ENCODE data around the gene SERGEF. TPM values are rescaled to one million over a fixed set of nuclear protein-coding genes. Genes with fewer than 3 reads are reported as not detected.

The SERGEF gene
- total RNA-seq, 1 donor from 2014 or later: 17.6 TPM

GRCh38 chr11:17933708-17934107 is 79.1 kb downstream of the SERGEF start:
- no peak overlapping the region for H3K9ac ChIP-seq (ENCODE audit: low read length)
- H3K4me2 ChIP-seq (ENCODE audit: low read length): no peak overlapping the region
- no peaks in the 10 kb centered on the region for H3K9me3 ChIP-seq (ENCODE audit: insufficient read depth, low read depth, low read length)
- no peak overlapping the region for H2AFZ ChIP-seq (ENCODE audit: low read depth, low read length)
- H3K27ac Mint-ChIP-seq (ENCODE audit: unreplicated experiment): no peak overlapping the region
- no peaks in the 10 kb centered on the region for H3K27me3 Mint-ChIP-seq (ENCODE audit: low read depth, unreplicated experiment)
- H3K36me3 ChIP-seq (ENCODE audit: insufficient read depth, low read length): no peaks in the 10 kb centered on the region
- H3K4me1 ChIP-seq (ENCODE audit: insufficient read depth, low read length): no peaks in the 10 kb centered on the region
- no peak overlapping the region for H3K4me3 ChIP-seq (ENCODE audit: insufficient read depth, low read depth, low read length)
- peaks cover 3% of the 10 kb centered on the region for H3K9me3 Mint-ChIP-seq (ENCODE audit: unreplicated experiment)
- H3K27me3 ChIP-seq (ENCODE audit: insufficient read depth, low read length): no peaks in the 10 kb centered on the region
- H3K36me3 Mint-ChIP-seq (ENCODE audit: low read depth, unreplicated experiment): peaks cover 2% of the 10 kb centered on the region
- TF ChIP-seq EZH2 (IDR thresholded peaks at IDR 0.05; ENCODE audit: insufficient read depth, low read length) (no peak), CTCF (IDR thresholded peaks at IDR 0.05; ENCODE audit: insufficient read depth, low read depth, low read length) (no peak)
- no peaks in the 10 kb centered on the region for H3K79me2 ChIP-seq (ENCODE audit: insufficient read depth, low read length)
- FAIRE-seq (no peak), DNase-seq (ENCODE audit: low read depth) (no peak)
- H4K20me1 ChIP-seq (ENCODE audit: insufficient read depth, low read length): no peaks in the 10 kb centered on the region
- no peak overlapping the region for H3K27ac ChIP-seq (ENCODE audit: low read depth, low read length)
- H3K4me1 Mint-ChIP-seq (ENCODE audit: low read depth, unreplicated experiment): no peaks in the 10 kb centered on the region
- no peak overlapping the region for H3K4me3 Mint-ChIP-seq (ENCODE audit: unreplicated experiment)

DNA sequence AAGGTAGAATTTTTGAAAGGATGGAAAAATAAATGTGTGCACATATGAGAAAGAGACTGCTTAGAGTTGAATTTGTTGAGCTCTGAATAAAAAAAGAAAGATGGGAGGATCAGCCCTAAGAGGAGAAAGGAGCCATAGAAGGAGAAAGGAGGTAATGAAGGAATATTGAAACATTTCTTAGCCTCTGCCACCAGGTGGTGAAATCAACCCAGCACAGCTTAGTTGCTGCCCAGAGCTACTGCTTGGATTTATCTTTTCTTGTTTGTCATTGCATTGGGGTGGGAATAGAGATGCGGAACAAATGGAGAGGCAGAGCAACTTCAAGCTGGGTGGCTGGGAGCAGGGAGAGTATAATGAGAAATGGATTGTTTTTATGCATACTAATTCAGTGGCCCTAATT is 80.4 kb downstream of the SERGEF start:
- H4K20me1 ChIP-seq (ENCODE audit: insufficient read depth, low read length): no peaks in the 10 kb centered on the region
- H3K27me3 ChIP-seq (ENCODE audit: insufficient read depth, low read length): no peaks in the 10 kb centered on the region
- Mint-ChIP-seq H3K27ac (ENCODE audit: unreplicated experiment) (no peak overlapping the region), H3K9me3 (ENCODE audit: unreplicated experiment) (peaks cover 3% of the 10 kb centered on the region), H3K4me1 (ENCODE audit: low read depth, unreplicated experiment) (no peaks in the 10 kb centered on the region), H3K4me3 (ENCODE audit: unreplicated experiment) (no peak overlapping the region), H3K27me3 (ENCODE audit: low read depth, unreplicated experiment) (no peaks in the 10 kb centered on the region), H3K36me3 (ENCODE audit: low read depth, unreplicated experiment) (peaks cover 2% of the 10 kb centered on the region)
- no peak overlapping the region for H2AFZ ChIP-seq (ENCODE audit: low read depth, low read length)
- DNase-seq (ENCODE audit: low read depth) (no peak), FAIRE-seq (no peak)
- H3K36me3 ChIP-seq (ENCODE audit: insufficient read depth, low read length): no peaks in the 10 kb centered on the region
- TF ChIP-seq EZH2 (IDR thresholded peaks at IDR 0.05; ENCODE audit: insufficient read depth, low read length) (no peak), CTCF (IDR thresholded peaks at IDR 0.05; ENCODE audit: insufficient read depth, low read depth, low read length) (no peak)
- no peaks in the 10 kb centered on the region for H3K4me1 ChIP-seq (ENCODE audit: insufficient read depth, low read length)
- no peak overlapping the region for H3K27ac ChIP-seq (ENCODE audit: low read depth, low read length)
- no peak overlapping the region for H3K9ac ChIP-seq (ENCODE audit: low read length)
- no peaks in the 10 kb centered on the region for H3K9me3 ChIP-seq (ENCODE audit: insufficient read depth, low read depth, low read length)
- no peaks in the 10 kb centered on the region for H3K79me2 ChIP-seq (ENCODE audit: insufficient read depth, low read length)
- H3K4me3 ChIP-seq (ENCODE audit: insufficient read depth, low read depth, low read length): no peak overlapping the region
- H3K4me2 ChIP-seq (ENCODE audit: low read length): no peak overlapping the region

GRCh38 chr11:17931595-17931994 is 81.3 kb downstream of the SERGEF start:
- no peak overlapping the region for H3K27ac ChIP-seq (ENCODE audit: low read depth, low read length)
- no peak overlapping the region for H3K27ac Mint-ChIP-seq (ENCODE audit: unreplicated experiment)

More at GRCh38 chr11:17931595-17931994, 81.3 kb downstream of the SERGEF start:
- H3K27me3 Mint-ChIP-seq (ENCODE audit: low read depth, unreplicated experiment): no peaks in the 10 kb centered on the region
- H2AFZ ChIP-seq (ENCODE audit: low read depth, low read length): no peak overlapping the region
- H4K20me1 ChIP-seq (ENCODE audit: insufficient read depth, low read length): no peaks in the 10 kb centered on the region
- no peak overlapping the region for H3K4me2 ChIP-seq (ENCODE audit: low read length)
- peaks cover 4% of the 10 kb centered on the region for H3K36me3 Mint-ChIP-seq (ENCODE audit: low read depth, unreplicated experiment)
- H3K4me1 Mint-ChIP-seq (ENCODE audit: low read depth, unreplicated experiment): no peaks in the 10 kb centered on the region
- no peak overlapping the region for H3K4me3 Mint-ChIP-seq (ENCODE audit: unreplicated experiment)
- DNase-seq (ENCODE audit: low read depth) (no peak), FAIRE-seq (no peak)
- H3K27me3 ChIP-seq (ENCODE audit: insufficient read depth, low read length): no peaks in the 10 kb centered on the region
- H3K4me1 ChIP-seq (ENCODE audit: insufficient read depth, low read length): no peaks in the 10 kb centered on the region
- no peaks in the 10 kb centered on the region for H3K9me3 ChIP-seq (ENCODE audit: insufficient read depth, low read depth, low read length)
- H3K9ac ChIP-seq (ENCODE audit: low read length): no peak overlapping the region
- no peaks in the 10 kb centered on the region for H3K36me3 ChIP-seq (ENCODE audit: insufficient read depth, low read length)
- no peaks in the 10 kb centered on the region for H3K79me2 ChIP-seq (ENCODE audit: insufficient read depth, low read length)
- H3K9me3 Mint-ChIP-seq (ENCODE audit: unreplicated experiment): peaks cover 3% of the 10 kb centered on the region
- TF ChIP-seq EZH2 (IDR thresholded peaks at IDR 0.05; ENCODE audit: insufficient read depth, low read length) (no peak), CTCF (IDR thresholded peaks at IDR 0.05; ENCODE audit: insufficient read depth, low read depth, low read length) (no peak)
- H3K4me3 ChIP-seq (ENCODE audit: insufficient read depth, low read depth, low read length): no peak overlapping the region

Data from astrocyte (in vitro differentiated cells and primary cell).